ENCODE data around the gene ETFB. TPM values are rescaled to one million over a fixed set of nuclear protein-coding genes. Genes with fewer than 3 reads are reported as not detected.

Gene ETFB
- total and polyA plus RNA-seq, 9 of the 15 experiments (the other 6 are each of a cell fraction or from before 2014, with no cell fraction given), result 18.1 to 143 (median 96.1) TPM

DNA sequence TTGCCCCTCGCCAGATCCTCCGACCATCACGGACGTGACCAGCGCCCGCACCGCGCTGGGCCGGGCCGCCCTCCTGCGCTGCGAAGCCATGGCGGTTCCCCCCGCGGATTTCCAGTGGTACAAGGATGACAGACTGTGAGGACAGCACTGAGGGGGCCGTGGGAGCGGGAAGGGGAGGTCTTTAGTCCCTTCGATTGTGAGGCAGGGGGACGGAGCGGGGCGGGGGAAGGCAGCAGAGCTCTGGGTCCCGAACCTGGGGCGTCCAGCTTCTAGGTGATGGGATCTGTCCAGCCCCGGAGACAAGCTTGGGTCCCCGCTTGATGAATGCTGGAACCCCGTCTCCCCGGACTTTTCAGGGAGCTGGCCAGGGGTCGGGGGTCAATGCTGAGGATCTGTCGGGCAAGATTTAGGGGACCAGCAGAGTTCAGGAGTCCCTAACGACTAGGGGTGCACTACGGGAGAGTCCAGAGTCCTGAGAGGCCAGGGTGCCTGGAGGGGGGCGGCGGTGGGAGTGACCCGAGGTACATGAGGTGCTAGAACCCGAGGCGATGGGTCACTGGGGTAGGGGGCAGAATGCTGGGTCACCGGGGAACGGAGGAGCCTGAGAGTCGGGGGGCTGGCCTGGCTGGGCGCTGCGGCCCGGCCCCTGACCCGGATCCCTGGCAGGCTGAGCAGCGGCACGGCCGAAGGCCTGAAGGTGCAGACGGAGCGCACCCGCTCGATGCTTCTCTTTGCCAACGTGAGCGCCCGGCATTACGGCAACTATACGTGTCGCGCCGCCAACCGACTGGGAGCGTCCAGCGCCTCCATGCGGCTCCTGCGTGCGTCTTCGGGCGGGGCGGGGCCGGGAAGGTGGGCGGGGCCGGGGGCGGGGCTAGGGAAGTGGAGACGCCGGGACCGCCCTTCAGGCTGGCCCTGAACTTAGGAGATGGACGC, 38.9 kb downstream of the ETFB start (continued):
- TF ChIP-seq CREB1 (IDR thresholded peaks at IDR 0.05) (peak; percentile 21; the same call in 1 of the 2 replicates), CREB1 (CRISPR knock-in tag; IDR thresholded peaks at IDR 0.05) (no peak), ZBED1 (IDR thresholded peaks at IDR 0.05) (no peak), THRAP3 (IDR thresholded peaks at IDR 0.05; ENCODE audit: borderline replicate concordance) (no peak), POLR2AphosphoS2 (IDR thresholded peaks at IDR 0.05; ENCODE audit: low read length) (peak; percentile 43; the same call in 1 of the 2 replicates), TCF7 (IDR thresholded peaks at IDR 0.05; ENCODE audit: borderline replicate concordance) (no peak), ZNF766 (CRISPR knock-in tag; conservative IDR thresholded peaks at IDR 0.05) (no peak), PHF8 (IDR thresholded peaks at IDR 0.05; ENCODE audit: borderline replicate concordance, low read length) (peak; percentile 87; the same call in 1 of the 2 replicates), ZFP36 (IDR thresholded peaks at IDR 0.05; ENCODE audit: low read depth, low read length, partially characterized antibody) (no peak), PCBP1 (IDR thresholded peaks at IDR 0.05; ENCODE audit: low read depth, low read length, poor library complexity, severe bottlenecking) (no peak), TBP (optimal IDR thresholded peaks at IDR 0.05; ENCODE audit: low read depth, low read length) (peak; percentile 75), POLR2B (IDR thresholded peaks at IDR 0.05; ENCODE audit: low read depth, partially characterized antibody) (peak; percentile 65), FOXP1 (CRISPR knock-in tag; IDR thresholded peaks at IDR 0.05) (0 out of 2 replicates have a peak, but pooled peaks have one; percentile 12), ZNF445 (CRISPR knock-in tag; IDR thresholded peaks at IDR 0.05; ENCODE audit: low read depth) (no peak), CHD1 (IDR thresholded peaks at IDR 0.05; ENCODE audit: low read length) (no peak)
- TF ChIP-seq, protein P1, sequence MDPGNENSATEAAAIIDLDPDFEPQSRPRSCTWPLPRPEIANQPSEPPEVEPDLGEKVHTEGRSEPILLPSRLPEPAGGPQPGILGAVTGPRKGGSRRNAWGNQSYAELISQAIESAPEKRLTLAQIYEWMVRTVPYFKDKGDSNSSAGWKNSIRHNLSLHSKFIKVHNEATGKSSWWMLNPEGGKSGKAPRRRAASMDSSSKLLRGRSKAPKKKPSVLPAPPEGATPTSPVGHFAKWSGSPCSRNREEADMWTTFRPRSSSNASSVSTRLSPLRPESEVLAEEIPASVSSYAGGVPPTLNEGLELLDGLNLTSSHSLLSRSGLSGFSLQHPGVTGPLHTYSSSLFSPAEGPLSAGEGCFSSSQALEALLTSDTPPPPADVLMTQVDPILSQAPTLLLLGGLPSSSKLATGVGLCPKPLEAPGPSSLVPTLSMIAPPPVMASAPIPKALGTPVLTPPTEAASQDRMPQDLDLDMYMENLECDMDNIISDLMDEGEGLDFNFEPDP (CRISPR knock-in tag; IDR thresholded peaks at IDR 0.05), result 0 out of 2 replicates have a peak, but pooled peaks have one; percentile 66
- TF ChIP-seq, protein P2, sequence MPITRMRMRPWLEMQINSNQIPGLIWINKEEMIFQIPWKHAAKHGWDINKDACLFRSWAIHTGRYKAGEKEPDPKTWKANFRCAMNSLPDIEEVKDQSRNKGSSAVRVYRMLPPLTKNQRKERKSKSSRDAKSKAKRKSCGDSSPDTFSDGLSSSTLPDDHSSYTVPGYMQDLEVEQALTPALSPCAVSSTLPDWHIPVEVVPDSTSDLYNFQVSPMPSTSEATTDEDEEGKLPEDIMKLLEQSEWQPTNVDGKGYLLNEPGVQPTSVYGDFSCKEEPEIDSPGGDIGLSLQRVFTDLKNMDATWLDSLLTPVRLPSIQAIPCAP (CRISPR knock-in tag; IDR thresholded peaks at IDR 0.05; ENCODE audit: borderline replicate concordance), result no peak
- TF ChIP-seq, protein P3, sequence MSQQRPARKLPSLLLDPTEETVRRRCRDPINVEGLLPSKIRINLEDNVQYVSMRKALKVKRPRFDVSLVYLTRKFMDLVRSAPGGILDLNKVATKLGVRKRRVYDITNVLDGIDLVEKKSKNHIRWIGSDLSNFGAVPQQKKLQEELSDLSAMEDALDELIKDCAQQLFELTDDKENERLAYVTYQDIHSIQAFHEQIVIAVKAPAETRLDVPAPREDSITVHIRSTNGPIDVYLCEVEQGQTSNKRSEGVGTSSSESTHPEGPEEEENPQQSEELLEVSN (IDR thresholded peaks at IDR 0.05; ENCODE audit: borderline replicate concordance in 1 of 2, extremely low read depth in 1 of 2, insufficient read depth in 1 of 2, insufficient read length in 1 of 2, low read depth in 1 of 2, low read length in 1 of 2, poor library complexity in 1 of 2, severe bottlenecking in 1 of 2), result peak; percentile 63 to 80
- TF ChIP-seq, protein P4, sequence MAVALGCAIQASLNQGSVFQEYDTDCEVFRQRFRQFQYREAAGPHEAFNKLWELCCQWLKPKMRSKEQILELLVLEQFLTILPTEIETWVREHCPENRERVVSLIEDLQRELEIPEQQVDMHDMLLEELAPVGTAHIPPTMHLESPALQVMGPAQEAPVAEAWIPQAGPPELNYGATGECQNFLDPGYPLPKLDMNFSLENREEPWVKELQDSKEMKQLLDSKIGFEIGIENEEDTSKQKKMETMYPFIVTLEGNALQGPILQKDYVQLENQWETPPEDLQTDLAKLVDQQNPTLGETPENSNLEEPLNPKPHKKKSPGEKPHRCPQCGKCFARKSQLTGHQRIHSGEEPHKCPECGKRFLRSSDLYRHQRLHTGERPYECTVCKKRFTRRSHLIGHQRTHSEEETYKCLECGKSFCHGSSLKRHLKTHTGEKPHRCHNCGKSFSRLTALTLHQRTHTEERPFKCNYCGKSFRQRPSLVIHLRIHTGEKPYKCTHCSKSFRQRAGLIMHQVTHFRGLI (CRISPR knock-in tag; IDR thresholded peaks at IDR 0.05), result no peak
- TF ChIP-seq, protein P5, sequence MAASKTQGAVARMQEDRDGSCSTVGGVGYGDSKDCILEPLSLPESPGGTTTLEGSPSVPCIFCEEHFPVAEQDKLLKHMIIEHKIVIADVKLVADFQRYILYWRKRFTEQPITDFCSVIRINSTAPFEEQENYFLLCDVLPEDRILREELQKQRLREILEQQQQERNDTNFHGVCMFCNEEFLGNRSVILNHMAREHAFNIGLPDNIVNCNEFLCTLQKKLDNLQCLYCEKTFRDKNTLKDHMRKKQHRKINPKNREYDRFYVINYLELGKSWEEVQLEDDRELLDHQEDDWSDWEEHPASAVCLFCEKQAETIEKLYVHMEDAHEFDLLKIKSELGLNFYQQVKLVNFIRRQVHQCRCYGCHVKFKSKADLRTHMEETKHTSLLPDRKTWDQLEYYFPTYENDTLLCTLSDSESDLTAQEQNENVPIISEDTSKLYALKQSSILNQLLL (CRISPR knock-in tag; IDR thresholded peaks at IDR 0.05; ENCODE audit: borderline replicate concordance), result no peak

Measured in K562 (cell line).